Loucy (cell line): ENCODE measurements around the gene RLIM.

ENCODE experiments used
- H2AFZ ChIP-seq: fragments of 200-600 bp; sonication (generic); 2 replicates; pipeline ENCODE4 v1.6.0; 2016; ENCODE audit warnings: antibody characterized with exemption, mild to moderate bottlenecking, low read length, moderate library complexity
- H3F3A ChIP-seq: fragments of 200-600 bp; 2 replicates; pipeline ENCODE4 v1.6.0; 2016; ENCODE audit warnings: antibody characterized with exemption, low read depth, mild to moderate bottlenecking
- H3K27me3 ChIP-seq: fragments of 200-600 bp; sonication (generic); 2 replicates; pipeline ENCODE4 v1.6.1; 2014; ENCODE audit warnings: low read length, mild to moderate bottlenecking; ENCODE audit not compliant: insufficient read depth, poor library complexity, severe bottlenecking
- H3K36me3 ChIP-seq: fragments of 200-600 bp; sonication (generic); 2 replicates; pipeline ENCODE4 v1.6.1; 2016; ENCODE audit warnings: low read length; ENCODE audit not compliant: insufficient read depth
- H3K4me1 ChIP-seq: fragments of 200-600 bp; sonication (generic); 2 replicates; pipeline ENCODE4 v1.5.1; 2014; ENCODE audit warnings: low read length, mild to moderate bottlenecking; ENCODE audit not compliant: insufficient read depth, poor library complexity, severe bottlenecking
- H3K4me2 ChIP-seq: fragments of 200-600 bp; sonication (generic); 2 replicates; pipeline ENCODE4 v1.6.0; 2014; ENCODE audit warnings: antibody characterized with exemption, low read length, low read depth, mild to moderate bottlenecking; ENCODE audit not compliant: poor library complexity, severe bottlenecking
- H3K4me3 ChIP-seq: fragments of 200-600 bp; sonication (generic); 2 replicates; pipeline ENCODE4 v1.5.1; 2014; ENCODE audit warnings: low read length, mild to moderate bottlenecking, mixed read lengths; ENCODE audit not compliant: poor library complexity, severe bottlenecking
- H3K79me2 ChIP-seq: fragments of 200-600 bp; sonication (generic); 2 replicates; pipeline ENCODE4 v1.6.1; 2014; ENCODE audit warnings: low read length; ENCODE audit not compliant: insufficient read depth
- H3K9ac ChIP-seq: fragments of 200-600 bp; sonication (generic); 2 replicates; pipeline ENCODE4 v1.6.0; 2014; ENCODE audit warnings: mild to moderate bottlenecking, low read depth, low read length, moderate library complexity; ENCODE audit not compliant: poor library complexity, severe bottlenecking
- H3K9me2 ChIP-seq: fragments of 200-600 bp; sonication (generic); replicated peaks from 2 replicates; pipeline ENCODE4 v1.6.1; 2016; ENCODE audit warnings: low read depth, low read length, mixed read lengths
- H3K9me3 ChIP-seq: fragments of 200-600 bp; sonication (generic); 2 replicates; pipeline ENCODE4 v1.6.1; 2014; ENCODE audit warnings: mild to moderate bottlenecking, antibody characterized with exemption, low read length, low read depth; ENCODE audit not compliant: insufficient read depth
- H4K20me1 ChIP-seq: fragments of 200-600 bp; sonication (generic); 2 replicates; pipeline ENCODE4 v1.6.0; 2014; ENCODE audit warnings: antibody characterized with exemption, low read length, mild to moderate bottlenecking; ENCODE audit not compliant: insufficient read depth, poor library complexity, severe bottlenecking
- EZH2phosphoT487 ChIP-seq: fragments of 200-600 bp; IDR thresholded peaks from 2 replicates; pipeline ENCODE4 v1.6.1; 2018; ENCODE audit warnings: antibody characterized with exemption, mild to moderate bottlenecking, moderate library complexity, borderline replicate concordance
- TF ChIP-seq, protein P1 (sequence below): fragments of 200-600 bp; sonication (generic); conservative IDR thresholded peaks from 2 replicates; pipeline ENCODE4 v1.5.1; 2014; ENCODE audit warnings: mild to moderate bottlenecking, antibody characterized with exemption, low read length

RLIM gene

DNA sequence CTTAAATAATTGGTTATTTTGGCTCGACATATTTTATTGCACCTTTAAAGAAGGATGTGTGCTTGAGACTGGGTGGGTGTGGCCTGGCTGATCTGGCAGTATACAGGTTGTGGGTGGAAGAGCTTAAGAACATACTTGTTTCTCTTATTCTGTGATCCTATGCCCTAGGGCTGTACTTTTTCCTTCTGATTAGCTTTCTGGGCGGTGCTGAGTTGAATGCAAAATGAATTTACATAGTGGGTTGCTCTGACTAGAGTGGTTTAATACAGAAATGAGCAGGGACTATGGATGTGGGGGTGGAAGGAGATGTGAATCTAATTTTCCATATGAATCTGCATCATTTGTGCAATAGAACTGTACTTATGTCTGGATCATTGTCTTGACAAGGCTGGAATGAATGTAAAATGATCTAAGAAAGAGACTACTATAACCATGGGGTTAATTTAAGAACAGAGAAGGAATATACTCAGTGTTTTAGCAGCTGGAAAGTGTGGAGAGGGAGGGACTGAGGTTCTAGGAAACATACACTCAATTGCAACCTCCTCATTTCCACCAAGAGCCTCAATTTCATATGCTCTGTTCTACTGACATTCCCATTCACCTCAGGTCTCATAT, 73.7 kb downstream of the RLIM start:
- Histone ChIP-seq H3K4me1 (no peaks in the 10 kb centered on the region), H2AFZ (no peak overlapping the region), H3K4me2 (no peak overlapping the region), H3K79me2 (no peaks in the 10 kb centered on the region), H3K9me3 (no peaks in the 10 kb centered on the region), H3K9ac (no peak overlapping the region), H3K4me3 (no peak overlapping the region), H3F3A (no peaks in the 10 kb centered on the region), H3K27me3 (no peaks in the 10 kb centered on the region), H3K36me3 (no peaks in the 10 kb centered on the region), H3K9me2 (no peaks in the 10 kb centered on the region), H4K20me1 (no peaks in the 10 kb centered on the region)
- TF ChIP-seq EZH2phosphoT487 = no peak
- TF ChIP-seq, protein P1, sequence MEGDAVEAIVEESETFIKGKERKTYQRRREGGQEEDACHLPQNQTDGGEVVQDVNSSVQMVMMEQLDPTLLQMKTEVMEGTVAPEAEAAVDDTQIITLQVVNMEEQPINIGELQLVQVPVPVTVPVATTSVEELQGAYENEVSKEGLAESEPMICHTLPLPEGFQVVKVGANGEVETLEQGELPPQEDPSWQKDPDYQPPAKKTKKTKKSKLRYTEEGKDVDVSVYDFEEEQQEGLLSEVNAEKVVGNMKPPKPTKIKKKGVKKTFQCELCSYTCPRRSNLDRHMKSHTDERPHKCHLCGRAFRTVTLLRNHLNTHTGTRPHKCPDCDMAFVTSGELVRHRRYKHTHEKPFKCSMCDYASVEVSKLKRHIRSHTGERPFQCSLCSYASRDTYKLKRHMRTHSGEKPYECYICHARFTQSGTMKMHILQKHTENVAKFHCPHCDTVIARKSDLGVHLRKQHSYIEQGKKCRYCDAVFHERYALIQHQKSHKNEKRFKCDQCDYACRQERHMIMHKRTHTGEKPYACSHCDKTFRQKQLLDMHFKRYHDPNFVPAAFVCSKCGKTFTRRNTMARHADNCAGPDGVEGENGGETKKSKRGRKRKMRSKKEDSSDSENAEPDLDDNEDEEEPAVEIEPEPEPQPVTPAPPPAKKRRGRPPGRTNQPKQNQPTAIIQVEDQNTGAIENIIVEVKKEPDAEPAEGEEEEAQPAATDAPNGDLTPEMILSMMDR = no peak

DNA sequence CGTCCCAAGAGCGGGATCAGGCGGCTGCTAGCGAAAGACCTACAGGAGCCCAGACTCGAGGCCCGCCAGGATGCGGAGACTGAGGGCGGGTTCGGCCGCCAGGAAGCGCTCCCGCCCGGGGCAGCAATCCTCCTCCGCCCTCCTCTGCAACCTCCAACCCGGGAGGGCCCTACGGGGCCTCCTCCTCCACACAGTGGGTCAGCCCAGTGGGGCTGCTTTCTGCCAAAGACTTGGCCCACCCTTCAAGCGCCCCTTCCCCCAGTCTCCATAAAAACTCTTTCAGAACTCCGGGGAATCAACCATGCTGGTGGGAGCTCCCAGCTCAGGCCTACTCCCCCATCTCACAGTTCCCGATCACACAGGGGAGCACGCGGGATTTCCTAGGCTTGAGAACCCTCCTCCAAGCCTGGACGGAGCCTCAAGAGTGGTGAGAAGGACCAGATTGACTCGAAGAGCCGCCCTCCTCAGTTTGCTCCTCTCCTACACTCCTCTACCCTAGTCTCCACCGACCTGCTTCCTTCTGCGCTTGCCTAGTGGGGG, 77.5 kb downstream of the RLIM start:
- peak overlapping the region; percentile 84 for H3K4me3 ChIP-seq
- peak overlapping the region; percentile 71 for H3K4me2 ChIP-seq
- H3K9me2 ChIP-seq = no peaks in the 10 kb centered on the region
- H2AFZ ChIP-seq = peak overlapping the region; percentile 79
- H3F3A ChIP-seq = no peaks in the 10 kb centered on the region
- H4K20me1 ChIP-seq = no peaks in the 10 kb centered on the region
- no peaks in the 10 kb centered on the region for H3K27me3 ChIP-seq
- no peaks in the 10 kb centered on the region for H3K9me3 ChIP-seq
- H3K9ac ChIP-seq = peak overlapping the region; percentile 79
- H3K36me3 ChIP-seq = no peaks in the 10 kb centered on the region
- H3K4me1 ChIP-seq = peaks cover 5% of the 10 kb centered on the region
- TF ChIP-seq, protein P1 = no peak
- no peak for TF ChIP-seq EZH2phosphoT487
- H3K79me2 ChIP-seq = no peaks in the 10 kb centered on the region

DNA sequence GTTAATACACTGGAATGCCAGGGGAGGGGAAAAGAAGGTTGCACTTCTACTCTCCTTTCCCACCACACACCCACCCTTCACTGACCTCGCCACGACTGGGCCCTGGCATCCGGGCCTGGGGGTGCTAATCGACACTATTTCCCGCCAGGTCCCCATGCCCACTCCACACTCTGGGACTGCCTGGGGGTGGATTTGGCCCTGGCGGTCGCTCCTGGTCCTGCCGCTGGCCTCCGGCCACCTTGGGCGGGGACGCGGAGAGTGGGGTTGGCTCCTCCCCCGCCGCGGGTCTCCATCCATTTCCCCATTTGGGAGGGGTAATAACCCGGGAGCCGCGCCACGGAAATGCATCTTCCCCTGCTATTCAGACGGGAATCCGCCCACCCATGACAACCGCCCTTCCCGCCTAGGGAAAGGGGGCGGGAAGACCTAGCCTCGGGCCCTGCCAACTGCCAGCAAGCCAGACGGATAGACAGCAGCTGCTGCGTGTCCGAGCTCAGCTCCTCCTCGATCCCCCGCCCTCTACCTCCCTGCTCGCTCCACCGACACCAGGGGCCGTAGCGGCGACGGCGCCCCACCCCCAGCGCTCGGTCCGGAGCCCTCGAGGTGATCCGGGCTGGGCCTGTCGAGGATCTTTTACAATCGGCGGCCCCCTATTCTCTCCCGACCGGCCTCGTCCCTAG, 78.1 kb downstream of the RLIM start:
- Histone ChIP-seq H3K4me3 (peak overlapping the region; percentile 84), H3K4me1 (peaks cover 5% of the 10 kb centered on the region), H3K4me2 (peak overlapping the region; percentile 71), H4K20me1 (no peaks in the 10 kb centered on the region), H2AFZ (peak overlapping the region; percentile 79), H3K27me3 (no peaks in the 10 kb centered on the region), H3K9ac (peak overlapping the region; percentile 79), H3K9me2 (no peaks in the 10 kb centered on the region), H3K9me3 (no peaks in the 10 kb centered on the region), H3K79me2 (no peaks in the 10 kb centered on the region), H3F3A (no peaks in the 10 kb centered on the region), H3K36me3 (no peaks in the 10 kb centered on the region)
- TF ChIP-seq, protein P1 = no peak
- no peak for TF ChIP-seq EZH2phosphoT487
